SK-N-SH treated with all-trans-retinoic acid at 6 μM for 48 hours (cell line): ENCODE data around the gene DCP1B.
A peak's percentile ranks its signal among the peaks of the same experiment; 100 is the strongest.

Source experiments
- ATAC-seq: fragments of 200-7000 bp; cut with Tn5 transposase; 3 replicates; pipeline ENCODE4 v1.9.1; 2020; ENCODE audit warnings: mild to moderate bottlenecking, moderate library complexity
- BACH2 ChIP-seq: fragments of 250-450 bp; sonication (Bioruptor Pico); IDR thresholded peaks from 2 replicates; pipeline ENCODE4 v1.9.0; 2021; ENCODE audit warnings: mild to moderate bottlenecking, borderline replicate concordance
- CREB5 ChIP-seq: fragments of 250-450 bp; sonication (Bioruptor Pico); IDR thresholded peaks from 2 replicates; pipeline ENCODE4 v1.5.1; 2020; ENCODE audit warnings: low read depth, mild to moderate bottlenecking, moderate library complexity
- CSDC2 ChIP-seq: fragments of 250-450 bp; sonication (Bioruptor Pico); IDR thresholded peaks from 2 replicates; pipeline ENCODE4 v1.5.0; 2020; ENCODE audit warnings: mild to moderate bottlenecking, moderate library complexity
- CSRNP3 ChIP-seq: fragments of 250-450 bp; sonication (Bioruptor Pico); IDR thresholded peaks from 2 replicates; pipeline ENCODE4 v1.5.1; 2021; ENCODE audit warnings: mild to moderate bottlenecking, moderate library complexity
- ESRRG ChIP-seq: fragments of 250-450 bp; sonication (Bioruptor Pico); IDR thresholded peaks from 2 replicates; pipeline ENCODE4 v1.6.1; 2021; ENCODE audit warnings: mild to moderate bottlenecking
- ISL1 ChIP-seq: fragments of 250-450 bp; sonication (Bioruptor Pico); IDR thresholded peaks from 2 replicates; pipeline ENCODE4 v2.1.2; 2022; ENCODE audit warnings: mild to moderate bottlenecking, moderate library complexity
- OSR1 ChIP-seq: fragments of 250-450 bp; sonication (Bioruptor Pico); IDR thresholded peaks from 2 replicates; pipeline ENCODE4 v1.8.0; 2022; ENCODE audit warnings: moderate library complexity, mild to moderate bottlenecking, inconsistent platforms
- PATZ1 ChIP-seq: fragments of 250-450 bp; sonication (Bioruptor Pico); IDR thresholded peaks from 2 replicates; pipeline ENCODE4 v1.8.0; 2020; ENCODE audit warnings: mild to moderate bottlenecking, moderate library complexity, borderline replicate concordance
- PPARA ChIP-seq: fragments of 250-450 bp; sonication (Bioruptor Pico); IDR thresholded peaks from 2 replicates; pipeline ENCODE4 v1.5.0; 2020; ENCODE audit warnings: mild to moderate bottlenecking, borderline replicate concordance
- TCF4 ChIP-seq: fragments of 250-450 bp; sonication (Bioruptor Pico); IDR thresholded peaks from 2 replicates; pipeline ENCODE4 v1.8.0; 2021; ENCODE audit warnings: mild to moderate bottlenecking, moderate library complexity, borderline replicate concordance
- TOX ChIP-seq: fragments of 250-450 bp; sonication (Bioruptor Pico); IDR thresholded peaks from 2 replicates; pipeline ENCODE4 v1.8.0; 2021; ENCODE audit warnings: mild to moderate bottlenecking, moderate library complexity, borderline replicate concordance
- TSHZ2 ChIP-seq: fragments of 250-450 bp; sonication (Bioruptor Pico); IDR thresholded peaks from 2 replicates; pipeline ENCODE4 v1.5.0; 2020; ENCODE audit warnings: mild to moderate bottlenecking, moderate library complexity
- ZC3H10 ChIP-seq: fragments of 250-450 bp; sonication (Bioruptor Pico); IDR thresholded peaks from 2 replicates; pipeline ENCODE4 v1.5.1; 2021; ENCODE audit warnings: mild to moderate bottlenecking, moderate library complexity
- ZFP30 ChIP-seq: fragments of 450-650 bp; formaldehyde crosslinking; IDR thresholded peaks from 2 replicates; pipeline ENCODE4 v1.5.0; 2022; ENCODE audit warnings: mild to moderate bottlenecking, moderate library complexity
- ZNF565 ChIP-seq: fragments of 450-650 bp; formaldehyde crosslinking; conservative IDR thresholded peaks from 2 replicates; pipeline ENCODE4 v1.5.0; 2020; ENCODE audit warnings: low read depth, mild to moderate bottlenecking, moderate library complexity
- ZNF8 ChIP-seq: fragments of 450-650 bp; formaldehyde crosslinking; IDR thresholded peaks from 2 replicates; pipeline ENCODE4 v1.5.0; 2020; ENCODE audit warnings: mild to moderate bottlenecking, moderate library complexity

DCP1B gene

GRCh38 chr12:2013527-2014223 lies 9.4 kb upstream of the DCP1B start (continued):
- TF ChIP-seq PATZ1: no peak
- TF ChIP-seq TOX (CRISPR knock-in tag): no peak
- no peak for TF ChIP-seq ZNF8 (CRISPR knock-in tag)
- TF ChIP-seq CREB5 (CRISPR knock-in tag): 0 out of 2 replicates have a peak, but pooled peaks have one; percentile 4
- TF ChIP-seq CSDC2 (CRISPR knock-in tag): no peak
- TF ChIP-seq BACH2 (CRISPR knock-in tag): no peak
- TF ChIP-seq, all 23 proteins: peak for 7

- TF ChIP-seq ZFP30 (CRISPR knock-in tag): no peak
- no peak for TF ChIP-seq ISL1 (CRISPR knock-in tag)
- TF ChIP-seq CSDC2 (CRISPR knock-in tag): no peak
- TF ChIP-seq TSHZ2 (CRISPR knock-in tag): no peak
- TF ChIP-seq ZNF565 (CRISPR knock-in tag): no peak
- TF ChIP-seq ESRRG (CRISPR knock-in tag): no peak
- TF ChIP-seq ZNF8 (CRISPR knock-in tag): no peak
- no peak for TF ChIP-seq PATZ1
- no peak for TF ChIP-seq CSRNP3 (CRISPR knock-in tag)
- no peak for TF ChIP-seq ZC3H10
- TF ChIP-seq OSR1 (CRISPR knock-in tag): no peak
- TF ChIP-seq PPARA (CRISPR knock-in tag): no peak
- TF ChIP-seq CREB5 (CRISPR knock-in tag): no peak
- TF ChIP-seq TCF4 (CRISPR knock-in tag): no peak
- no peak; the same call in 2 of the 3 replicates for ATAC-seq
These were observed 8.8 kb upstream of the DCP1B start for GRCh38 chr12:2013086-2013485.
